GM23248 (cell line): ENCODE data around the gene ZNF226.

Experiments used
- EZH2 ChIP-seq: fragments of 200-600 bp; sonication (generic); IDR thresholded peaks from 2 replicates; pipeline ENCODE4 v1.6.1; 2018; ENCODE audit warnings: antibody characterized with exemption, mild to moderate bottlenecking; ENCODE audit not compliant: insufficient read depth, poor library complexity, severe bottlenecking
- EZH2phosphoT487 ChIP-seq: fragments of 200-600 bp; sonication (generic); IDR thresholded peaks from 2 replicates; pipeline ENCODE4 v1.6.1; 2018; ENCODE audit warnings: antibody characterized with exemption, moderate library complexity, mild to moderate bottlenecking, low read depth; ENCODE audit not compliant: insufficient read depth

DNA sequence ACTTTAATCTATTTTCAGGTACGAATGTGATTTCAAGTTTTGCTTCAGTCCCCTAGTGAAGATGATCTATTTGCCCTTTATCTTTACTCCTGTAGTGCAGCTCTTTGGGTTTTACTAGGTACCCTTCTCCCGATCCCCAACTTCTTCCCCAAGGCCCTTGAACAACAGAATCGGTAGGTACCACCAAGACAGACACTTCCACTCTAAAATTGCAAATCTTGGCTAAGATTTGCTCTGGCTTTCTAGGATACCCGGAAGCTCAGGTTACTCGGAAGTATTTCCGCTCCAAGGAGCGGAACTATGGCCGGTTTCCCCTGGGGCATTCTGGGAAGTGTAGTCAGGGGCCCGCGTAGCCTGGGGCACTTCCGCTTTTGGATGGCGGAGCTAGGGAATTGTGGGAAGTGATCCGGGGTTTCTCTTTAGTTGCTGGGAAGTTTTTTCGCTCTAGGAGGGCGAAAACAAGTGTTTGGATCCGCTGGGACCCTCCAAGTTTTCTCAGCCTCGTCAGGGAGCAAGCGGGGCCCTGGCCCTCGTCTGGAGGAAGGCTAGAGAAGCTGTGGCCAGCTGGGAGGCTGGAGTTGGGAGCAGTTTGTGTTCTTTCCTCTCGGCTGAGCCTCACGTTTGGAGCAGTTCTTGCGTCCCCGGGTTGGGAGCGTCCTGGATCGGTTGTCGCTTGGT is 42.4 kb downstream of the ZNF226 start:
- TF ChIP-seq EZH2 = no peak
- no peak for TF ChIP-seq EZH2phosphoT487
